NCI-H524 treated with DMSO at 0.1 percent for 48 hours (cell line): ENCODE measurements around the gene LRRC14B.

Experiments
- DNase-seq: peaks from one replicate; lab custom pipeline; 2025; lab: John Stamatoyannopoulos, UW

LRRC14B gene

DNA sequence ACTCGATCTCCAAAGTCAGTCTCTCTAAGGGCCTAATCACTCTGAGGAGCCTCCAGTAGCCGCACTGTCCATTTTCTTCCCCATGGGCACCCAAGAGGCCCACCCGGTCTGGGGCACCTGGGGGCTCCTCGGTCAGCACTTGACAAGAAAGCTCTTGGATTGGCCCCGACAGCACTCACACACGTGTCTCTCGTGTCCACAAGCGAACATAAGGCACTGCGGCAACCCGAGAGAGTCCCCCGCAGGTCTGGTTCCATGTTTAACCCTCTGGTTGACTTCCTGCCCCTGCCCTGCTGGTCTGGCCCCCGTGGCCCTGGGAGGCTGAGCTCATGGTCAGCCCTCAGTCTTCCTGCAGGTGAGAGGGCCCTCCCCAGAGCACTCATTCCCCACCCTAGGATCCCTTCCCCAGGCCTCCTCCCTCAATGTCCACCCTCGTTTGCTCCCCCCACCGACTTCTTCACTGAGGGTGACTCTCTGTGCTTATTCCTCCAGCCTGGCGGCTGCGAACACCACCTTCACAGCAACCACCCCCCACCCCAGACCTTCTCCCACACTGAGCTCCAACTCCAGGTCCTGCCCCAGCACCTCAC, 16.3 kb upstream of the LRRC14B start:
- DNase-seq: no peak

DNA sequence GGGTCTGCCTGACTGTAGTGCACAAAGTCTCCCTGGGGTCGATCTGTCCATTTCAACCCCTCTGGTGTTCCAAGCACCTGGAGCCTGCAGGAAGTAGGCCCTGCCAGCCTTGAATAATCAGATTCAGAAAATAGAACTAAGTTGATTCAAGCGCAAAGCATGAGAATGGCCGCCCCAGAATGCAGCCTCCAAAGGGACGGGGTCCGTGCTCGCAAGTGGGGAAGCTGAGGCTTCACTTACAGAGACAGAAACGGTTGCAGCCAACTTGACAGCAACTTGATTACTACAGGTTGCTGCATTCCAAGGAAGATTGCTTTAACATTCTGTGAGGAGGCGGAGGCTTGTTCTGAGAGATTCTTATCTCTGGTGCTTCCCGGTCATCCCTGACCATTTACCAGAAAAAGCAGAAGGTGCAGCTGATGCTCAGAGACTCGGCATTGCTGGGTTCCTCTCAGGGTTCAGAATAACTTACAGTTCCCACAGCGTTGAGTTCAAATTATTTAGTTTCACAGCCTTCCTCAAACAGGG, 14.9 kb upstream of the LRRC14B start:
- no peak for DNase-seq

DNA sequence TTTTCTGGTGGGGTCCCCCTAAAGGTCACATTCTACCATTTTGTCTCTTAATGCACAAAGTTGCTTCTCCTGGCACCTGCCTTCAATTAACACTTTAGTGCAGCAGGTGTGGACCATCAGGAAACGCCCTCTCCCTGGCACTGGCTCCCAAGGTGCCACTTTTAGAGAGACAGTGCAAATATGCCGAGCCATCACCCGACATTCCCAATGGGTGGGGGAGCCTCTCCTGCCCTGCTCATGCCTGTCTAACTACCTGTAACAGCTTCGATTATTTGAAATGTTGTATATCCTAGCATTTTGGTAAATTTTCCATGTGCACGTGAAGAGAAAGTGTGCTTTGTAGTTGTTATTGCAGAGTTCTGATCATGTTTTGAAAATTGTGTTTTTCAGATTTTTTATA, 13.2 kb upstream of the LRRC14B start:
- no peak for DNase-seq

DNA sequence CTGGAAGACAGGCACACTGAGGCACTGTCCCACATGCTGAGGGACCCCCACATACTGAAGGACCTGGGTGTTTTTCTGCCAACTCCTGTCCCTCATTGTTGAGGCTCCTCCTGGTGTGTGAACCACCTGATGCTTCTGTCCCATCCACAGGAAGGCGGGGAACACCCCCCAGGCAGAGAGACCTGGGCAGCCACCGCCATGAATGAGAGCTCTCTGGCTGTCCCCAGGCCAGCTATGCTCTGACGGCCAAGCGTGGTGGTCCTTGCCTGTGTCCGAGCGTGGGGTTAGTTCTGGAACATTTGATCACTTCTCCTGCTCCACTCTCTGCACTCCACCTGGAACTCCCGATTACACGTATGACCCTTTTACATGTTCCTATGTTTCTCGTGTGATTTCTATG, 11.9 kb upstream of the LRRC14B start:
- DNase-seq: no peak

DNA sequence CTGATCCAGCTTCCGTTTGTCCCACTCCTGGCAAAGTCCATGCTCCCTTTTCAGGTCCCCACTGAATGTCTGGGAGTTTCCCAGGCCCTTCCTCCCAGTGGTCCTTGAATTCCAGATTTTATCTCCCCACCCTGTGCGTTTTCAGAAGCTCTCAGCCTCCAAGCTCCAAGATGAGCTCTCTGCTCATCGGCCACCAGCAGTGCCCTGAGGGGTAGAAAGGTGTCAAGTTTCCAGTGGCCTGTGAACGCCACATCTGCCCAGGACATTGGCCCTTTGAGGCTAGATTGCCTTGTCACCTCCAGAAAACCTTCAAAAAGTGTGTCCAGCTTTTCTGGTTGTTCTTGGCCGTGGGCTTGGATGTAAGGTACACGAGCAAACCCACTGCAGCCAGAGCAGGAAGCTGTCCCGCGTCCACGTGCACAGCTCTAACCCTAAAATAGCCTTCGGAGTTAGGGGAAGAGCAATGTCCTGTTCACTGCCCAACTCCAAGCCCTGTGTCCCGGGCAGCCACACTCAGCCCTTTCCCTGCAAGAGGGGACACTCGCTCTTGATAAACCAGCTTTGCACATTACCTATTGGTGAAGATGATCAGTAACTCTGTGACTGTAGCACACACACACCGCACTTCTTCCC, 10.9 kb upstream of the LRRC14B start:
- DNase-seq: no peak

DNA sequence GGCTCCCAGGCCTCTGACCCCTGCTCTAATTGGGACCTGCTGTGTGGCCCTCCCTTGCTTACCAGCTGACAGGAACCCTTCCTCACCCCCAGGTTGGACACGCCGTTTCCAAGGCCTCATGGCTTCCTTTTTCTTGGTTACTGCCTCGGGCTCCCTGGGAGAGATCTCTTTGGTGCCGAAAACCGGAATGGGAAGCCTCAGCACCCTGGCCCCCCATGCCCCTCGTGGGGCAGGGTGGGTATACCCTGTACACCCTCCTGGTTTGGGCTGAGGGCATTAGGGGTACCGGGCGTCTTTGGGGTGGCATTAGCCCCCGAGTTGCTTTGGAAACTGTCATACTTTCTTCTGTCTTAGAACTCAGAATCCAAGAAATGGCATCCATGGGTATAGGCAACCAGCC, 10.1 kb upstream of the LRRC14B start:
- no peak for DNase-seq

DNA sequence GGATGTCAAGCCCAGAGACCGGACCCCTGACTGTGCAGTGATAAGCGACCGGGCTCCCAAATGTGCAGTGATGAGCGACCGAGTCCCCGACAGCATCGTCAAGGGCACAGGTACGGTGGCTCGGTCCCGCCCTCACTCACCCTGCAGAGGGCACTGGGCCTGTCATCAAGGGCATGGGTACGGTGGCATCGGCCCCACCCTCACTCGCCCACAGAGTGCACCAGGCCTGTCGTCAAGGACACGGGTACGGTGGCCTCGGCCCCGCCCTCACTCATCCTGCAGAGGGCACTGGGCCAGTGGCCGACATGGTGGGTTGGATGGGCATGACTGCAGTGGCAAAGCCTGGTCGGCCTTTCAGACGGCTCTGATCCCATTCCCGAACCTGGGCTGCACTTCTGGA, 9.7 kb upstream of the LRRC14B start:
- no peak for DNase-seq

DNA sequence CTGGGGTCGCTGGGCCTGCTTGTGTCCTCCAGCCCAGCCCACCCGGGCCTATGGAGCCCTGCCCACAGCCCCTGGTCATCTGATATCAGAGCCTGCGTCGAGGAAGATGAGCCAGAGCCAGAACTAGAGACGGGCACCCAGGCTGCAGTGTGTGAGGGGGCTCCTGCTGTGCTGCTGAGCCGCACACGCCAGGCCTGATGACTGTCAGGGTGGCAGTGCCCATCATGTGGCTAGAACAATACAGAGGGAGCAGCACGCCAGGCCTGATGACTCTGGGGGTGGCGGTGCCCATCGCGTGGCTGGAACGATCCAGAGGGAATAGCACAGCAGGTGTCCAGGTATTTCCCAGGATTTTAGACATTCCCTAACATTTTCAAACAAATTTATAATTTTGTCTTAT, 9.2 kb upstream of the LRRC14B start:
- no peak for DNase-seq

DNA sequence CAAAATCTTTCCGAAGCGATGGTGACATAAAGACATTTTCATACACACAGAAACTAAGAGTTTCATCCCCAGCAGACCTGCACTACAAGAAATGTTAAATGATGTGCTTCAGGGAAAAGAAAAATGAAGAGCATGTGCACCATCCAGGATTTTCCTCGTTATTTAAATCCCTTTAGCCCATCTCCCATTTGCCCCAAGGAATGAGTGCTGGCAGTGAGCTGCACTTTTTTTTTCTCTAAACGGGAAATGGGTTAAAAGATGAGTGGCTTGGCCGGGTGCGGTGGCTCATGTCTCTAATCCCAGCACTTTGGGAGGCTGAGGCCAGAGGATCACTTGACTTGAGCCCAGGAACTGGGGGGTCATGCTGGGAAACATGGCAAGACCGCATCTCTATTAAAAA, 6.8 kb upstream of the LRRC14B start:
- DNase-seq: no peak

DNA sequence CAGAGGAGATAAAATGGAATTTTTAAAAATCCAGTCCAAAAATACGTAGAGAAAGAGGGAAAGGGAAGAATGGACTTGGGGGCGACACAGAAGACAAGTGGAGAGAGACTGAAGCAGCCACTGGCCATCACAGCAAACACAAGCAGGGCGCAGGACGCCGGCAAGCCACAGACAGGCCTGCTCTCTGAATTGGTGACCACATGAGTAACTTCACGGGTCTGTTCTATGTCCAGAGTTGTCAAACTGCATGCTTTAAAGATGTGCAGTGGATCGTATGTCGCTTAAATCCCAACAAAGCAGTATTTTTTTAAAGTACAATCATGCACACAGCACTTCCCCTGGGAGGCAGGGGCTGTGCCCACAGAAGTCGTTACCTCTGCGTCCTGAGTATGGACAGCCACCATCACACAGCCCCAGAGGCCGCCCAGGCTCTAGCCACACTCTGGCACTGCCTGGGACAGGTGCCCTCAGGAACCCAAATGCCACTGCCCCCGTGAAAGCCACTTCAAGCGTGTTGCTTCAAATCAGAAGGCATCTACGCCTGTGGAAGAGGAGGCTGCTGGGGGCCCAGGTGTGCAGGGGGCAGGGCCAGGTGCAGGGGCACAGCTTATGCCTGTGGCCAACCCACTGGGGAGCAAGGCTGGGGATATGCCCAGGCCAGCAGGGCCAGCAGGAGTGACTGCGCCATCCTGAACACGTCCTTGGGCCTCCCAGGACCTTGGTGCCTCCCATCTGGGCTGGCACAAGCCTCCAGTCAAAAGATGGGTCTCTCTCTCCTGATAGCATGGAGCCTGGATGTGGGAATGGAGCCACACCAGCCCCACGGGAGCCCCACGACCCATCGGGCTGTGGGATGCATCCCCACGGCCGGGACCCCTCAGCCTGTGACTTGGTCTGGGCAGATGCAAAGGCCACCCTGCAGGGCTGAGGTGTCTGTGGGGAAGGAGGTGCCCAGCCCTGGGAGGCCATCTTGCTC, 5.9 kb upstream of the LRRC14B start:
- no peak for DNase-seq

DNA sequence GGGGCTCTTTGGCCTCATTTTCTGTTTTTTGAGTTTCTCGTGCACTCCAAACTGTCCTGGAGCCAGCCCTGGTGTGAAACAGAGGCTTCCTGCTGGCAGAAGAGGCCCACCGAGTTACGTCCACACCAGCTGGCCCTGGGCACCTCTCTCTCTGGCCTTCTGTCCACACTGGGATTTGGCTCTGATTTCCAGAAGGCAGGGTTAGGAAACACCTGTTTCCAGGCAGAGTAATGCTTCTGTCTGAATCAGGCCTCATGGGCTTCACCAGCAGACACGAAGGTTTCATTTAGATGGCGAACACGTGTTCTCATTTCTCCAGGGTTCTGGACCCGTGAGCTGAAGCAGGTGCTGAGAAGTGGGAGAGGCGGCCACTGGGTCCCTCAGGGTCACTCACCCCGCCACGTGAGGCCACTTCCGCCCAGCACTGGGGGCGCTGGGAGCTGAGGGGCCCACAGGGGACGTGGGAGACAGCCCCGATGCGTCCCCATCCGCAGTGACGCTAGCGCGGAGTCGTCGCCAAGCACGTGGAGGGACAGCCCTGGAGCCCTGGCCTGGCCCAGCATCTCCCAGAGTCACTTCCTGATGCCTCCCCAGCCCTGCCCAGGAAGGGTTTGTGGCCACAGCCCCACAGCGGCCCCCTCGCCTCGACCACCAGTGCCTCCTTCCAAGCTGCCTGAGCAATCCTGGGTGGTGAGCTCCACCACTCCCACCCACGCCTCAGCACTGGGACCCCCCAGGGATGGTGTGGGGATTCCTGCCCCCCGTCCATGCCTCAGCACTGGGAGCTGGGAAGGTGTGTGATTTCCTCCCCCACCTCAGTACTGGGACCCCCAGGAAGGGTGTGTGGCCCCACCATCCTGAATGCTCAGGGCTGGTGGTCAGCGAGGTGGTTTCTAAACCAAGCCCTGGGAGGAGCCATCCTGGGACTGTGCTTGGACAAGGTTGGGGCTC, 4.9 kb upstream of the LRRC14B start:
- no peak for DNase-seq

DNA sequence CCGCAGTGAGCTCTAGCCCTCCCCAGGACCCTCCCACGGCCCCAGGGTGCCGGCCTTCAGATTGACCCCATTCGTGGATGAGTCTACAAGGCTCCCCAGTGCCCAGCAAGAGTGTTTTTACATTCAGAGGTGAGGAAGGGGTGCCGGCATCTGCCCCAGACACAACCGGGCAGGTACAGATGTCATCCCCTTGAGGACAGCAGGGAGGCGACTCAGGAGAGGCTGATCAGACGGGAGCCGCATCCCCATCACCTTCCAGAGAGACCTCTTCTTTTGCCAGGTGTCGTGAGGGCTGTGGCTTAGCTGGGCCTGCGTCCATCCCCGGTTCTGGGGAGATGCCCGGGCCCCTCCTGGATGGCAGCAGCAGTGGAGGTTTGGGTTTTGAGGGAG, 4.3 kb upstream of the LRRC14B start:
- DNase-seq: no peak

DNA sequence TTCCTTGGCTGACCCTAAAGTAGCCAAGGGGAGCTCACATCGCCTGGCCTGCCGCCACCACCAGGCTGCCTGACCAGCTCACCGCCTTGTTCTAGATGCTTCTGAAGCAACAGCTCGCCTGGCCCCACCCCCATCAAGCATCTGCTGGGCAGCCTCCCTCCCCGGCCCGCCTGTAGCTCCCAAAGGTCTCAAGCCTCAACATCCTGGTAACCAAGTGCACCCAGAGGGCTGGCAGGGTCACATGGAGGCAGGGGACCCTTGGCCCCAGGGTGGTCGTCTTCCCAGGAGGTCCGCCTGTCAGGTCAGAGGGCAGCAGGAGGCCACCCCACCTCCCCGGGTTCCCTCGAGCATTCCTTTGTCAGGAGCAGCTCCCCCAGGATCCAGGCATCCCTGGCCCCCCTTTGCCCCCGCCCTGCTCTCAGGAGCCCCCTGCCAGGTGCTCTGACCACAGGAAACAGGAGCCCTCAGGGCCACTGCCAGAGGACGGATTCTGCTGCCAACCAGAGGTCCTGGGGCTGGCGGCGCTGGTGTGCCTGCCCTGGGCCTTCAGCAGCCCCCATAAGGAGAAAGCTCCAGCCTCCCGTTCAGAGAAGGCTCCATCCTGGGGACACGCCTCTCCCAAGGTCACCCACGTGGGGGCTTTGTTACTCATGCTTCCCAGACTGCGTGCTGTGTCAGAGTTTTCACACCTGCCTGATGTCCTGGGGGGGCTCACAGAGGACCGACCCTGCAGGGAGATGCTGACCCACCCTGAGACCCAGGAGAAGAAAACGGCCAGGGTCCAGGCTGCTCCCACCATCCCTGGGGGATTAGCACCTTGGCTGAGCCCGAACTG, 3.5 kb upstream of the LRRC14B start:
- no peak for DNase-seq

DNA sequence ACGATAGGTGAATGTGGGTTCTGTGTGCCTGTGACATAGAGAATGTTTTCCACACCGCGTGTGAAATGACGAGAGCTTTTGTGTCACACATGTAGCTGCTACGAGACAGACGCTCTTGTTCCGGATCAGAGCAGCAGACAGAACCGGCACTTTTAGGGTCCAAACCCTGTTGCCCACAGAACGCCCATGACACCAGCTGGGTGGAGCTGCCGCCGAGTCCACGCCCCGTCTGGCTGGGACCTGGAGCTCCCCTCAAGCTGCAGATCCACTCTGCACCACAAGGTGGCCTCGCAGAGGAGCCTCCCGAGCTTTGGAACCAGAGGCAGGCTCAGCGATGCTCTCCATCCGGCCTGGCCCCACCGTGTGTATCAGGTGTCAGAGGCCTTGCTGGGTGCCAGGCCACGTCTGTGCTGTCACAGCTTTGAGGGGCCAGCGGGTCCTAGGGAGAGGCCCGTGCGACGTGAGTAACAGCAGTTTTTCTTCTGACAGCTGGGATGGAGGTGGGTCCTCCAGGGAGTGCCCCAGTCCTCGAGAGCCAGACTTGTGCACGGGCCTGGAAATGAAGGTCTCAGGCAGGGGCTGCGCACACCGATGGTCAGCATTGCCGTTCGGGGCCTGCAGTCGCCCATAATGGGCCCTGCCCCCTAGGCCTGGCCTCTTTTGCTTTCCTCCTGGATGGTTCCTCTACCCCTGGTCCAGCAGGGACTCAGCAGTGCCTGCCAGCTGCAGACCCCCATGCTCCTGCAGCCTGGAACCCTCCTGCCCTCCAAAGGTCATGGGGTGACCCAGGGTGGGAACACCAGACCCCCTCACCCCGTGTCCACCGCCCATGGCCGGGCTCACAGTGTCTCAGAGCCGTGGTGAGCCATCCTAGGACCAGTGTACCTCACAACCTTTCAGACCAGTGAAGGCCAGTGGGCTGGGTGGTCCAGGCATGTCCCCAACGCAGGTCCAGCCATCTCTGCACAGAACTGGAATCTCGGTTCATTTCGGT, 2.5 kb upstream of the LRRC14B start:
- peak; percentile 55 for DNase-seq

DNA sequence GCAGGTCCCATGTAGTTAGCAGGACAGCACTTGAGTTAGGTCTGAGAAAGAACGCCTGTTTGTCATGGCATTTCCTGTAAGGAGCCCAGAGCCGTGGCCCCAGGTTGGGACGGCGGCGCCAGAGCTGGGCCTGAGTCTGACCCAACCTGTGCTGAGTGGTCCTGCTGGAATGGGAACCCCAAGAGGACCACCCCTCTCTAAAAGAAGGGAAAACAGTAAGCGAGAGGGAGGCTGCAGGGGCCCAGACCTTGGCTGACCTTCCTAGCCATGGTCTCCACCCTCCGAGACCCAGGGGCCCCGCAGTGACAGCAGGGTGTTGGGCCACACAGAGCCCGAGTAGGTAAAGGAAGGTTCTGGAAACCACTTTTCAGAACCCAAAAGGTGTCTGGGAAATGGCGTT, 1.8 kb upstream of the LRRC14B start:
- no peak for DNase-seq

DNA sequence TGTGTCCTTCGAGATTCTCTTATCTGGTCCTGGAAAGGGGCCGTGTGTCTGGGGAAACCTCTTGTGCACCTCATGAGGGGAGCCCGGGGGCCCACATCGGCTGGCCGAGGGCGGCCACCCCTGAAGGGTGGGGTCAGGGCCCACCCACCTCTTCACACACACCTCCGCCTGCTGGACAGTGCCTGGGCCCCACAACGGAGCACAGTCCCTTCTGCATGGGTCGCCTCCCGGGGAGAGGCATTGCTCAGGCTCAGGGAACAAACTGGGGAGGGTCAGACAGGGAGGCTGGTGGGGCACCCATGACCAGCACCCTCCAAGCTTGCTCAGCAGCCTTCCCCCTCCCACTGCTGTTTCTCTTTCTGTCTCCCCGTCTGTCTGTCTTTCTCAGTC, 1.3 kb upstream of the LRRC14B start:
- DNase-seq: no peak

DNA sequence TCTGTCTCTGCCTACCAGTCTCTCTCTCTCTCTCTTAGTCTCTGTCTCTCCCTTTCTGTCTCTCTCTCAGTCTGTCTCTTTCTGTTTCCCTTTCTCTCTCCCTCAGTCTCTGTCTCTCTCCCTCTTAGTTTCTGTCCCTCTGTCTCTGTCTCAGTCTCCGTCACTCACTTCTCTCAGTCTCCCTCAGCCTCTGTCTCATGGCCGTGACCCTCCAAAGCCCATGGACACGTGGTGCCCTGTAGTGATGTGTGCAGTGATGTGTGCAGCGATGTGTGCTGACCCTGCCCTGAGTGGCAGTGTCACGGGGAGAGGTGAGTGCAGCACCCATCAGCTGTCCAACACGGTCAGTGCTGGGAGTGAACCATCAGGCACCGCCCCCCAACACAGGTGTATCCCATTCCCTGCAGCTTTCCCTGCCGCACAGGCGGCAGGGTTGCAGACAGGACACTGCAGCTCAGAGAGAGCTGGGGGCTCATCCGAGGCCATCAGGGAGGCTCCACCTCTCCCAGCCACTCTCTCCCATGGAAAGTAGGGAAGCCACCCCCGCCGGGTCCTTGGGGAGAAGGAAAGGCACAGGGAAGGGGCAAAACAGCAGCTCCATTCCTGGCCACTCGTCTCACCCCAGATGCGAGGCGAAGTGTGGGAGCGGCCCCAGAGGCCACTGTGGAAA, 794 bp upstream of the LRRC14B start:
- no peak for DNase-seq

DNA sequence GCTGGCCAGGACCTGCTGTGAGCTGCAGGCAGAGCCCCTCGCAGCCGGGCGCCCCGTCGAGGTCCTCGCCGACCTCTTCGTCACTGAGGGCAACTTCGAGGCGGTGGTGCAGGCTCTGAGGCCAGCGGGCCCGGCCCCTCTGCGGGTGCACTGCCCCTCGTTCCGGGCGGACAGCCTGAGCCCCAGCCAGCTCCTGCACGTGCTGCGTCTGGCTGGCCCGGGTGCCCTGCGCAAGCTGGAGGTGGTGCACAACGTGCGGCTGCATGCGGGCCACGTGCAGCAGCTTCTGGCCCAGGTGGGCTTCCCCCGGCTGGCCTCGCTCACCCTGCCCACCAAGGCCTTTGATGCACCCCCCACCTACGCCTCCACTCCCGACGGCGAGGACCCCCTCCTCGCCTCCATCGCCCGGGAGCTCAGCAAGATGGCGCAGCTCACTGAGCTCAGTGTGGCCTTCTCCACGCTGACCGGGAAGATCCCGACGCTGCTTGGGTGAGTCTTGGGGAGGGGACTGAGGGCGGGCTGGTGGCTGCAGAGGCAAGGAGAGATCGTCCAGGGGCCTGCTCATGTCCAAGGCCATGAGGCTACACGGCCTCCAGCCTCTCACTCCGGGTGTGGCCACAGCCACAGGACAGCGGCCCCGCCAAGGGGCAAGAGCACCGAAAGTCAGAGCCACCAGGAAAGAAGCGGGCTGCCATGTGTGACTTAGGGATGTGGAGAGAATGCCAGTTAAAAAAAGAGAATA, 825 bp downstream of the LRRC14B start:
- DNase-seq: no peak

DNA sequence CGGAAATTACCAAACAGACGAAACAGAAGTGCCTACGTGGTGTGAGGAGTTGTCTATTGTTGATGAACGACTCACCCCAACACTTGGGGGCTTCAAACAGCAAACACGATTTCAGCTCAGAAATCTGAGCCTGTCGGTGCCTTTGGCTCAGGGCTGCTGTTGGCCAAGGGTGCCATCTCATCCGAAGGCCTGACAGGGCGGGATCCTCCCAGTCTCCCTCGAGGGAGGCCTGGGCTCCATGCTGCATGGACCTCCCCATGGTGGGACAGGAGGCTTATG, 1.3 kb downstream of the LRRC14B start:
- DNase-seq: no peak
